SIG-M5 (cell line): ENCODE data around the gene SAMD4B.
A peak's percentile ranks its signal among the peaks of the same experiment; 100 is the strongest.

Experiments used
- DNase-seq: peaks from one replicate; lab custom pipeline; 2025; lab: John Stamatoyannopoulos, UW

The SAMD4B gene

GRCh38 chr19:39425744-39426143 is 83.5 kb downstream of the SAMD4B start:
- DNase-seq, result no peak

DNA sequence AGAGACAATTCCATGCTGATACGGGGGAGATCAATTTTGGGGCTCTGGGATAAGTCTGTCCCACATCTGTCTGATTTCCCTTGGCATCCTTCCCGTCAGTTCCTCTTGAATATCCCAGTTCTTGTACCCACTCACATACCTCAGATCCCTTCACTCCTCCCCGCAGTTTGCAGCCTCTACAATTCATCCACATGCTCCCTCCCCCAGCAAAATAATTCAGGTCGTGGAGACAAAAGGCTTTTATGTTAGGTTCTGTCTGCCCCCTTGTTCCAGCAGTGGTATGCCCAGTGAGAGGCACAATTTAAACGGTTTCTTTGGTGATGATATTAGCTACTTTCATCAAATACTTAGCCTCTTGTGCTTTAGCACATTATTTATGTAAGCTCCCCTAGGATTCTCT is 83.9 kb downstream of the SAMD4B start:
- DNase-seq, result no peak

- no peak for DNase-seq
These were observed 85.5 kb downstream of the SAMD4B start for GRCh38 chr19:39427707-39428106.

DNA sequence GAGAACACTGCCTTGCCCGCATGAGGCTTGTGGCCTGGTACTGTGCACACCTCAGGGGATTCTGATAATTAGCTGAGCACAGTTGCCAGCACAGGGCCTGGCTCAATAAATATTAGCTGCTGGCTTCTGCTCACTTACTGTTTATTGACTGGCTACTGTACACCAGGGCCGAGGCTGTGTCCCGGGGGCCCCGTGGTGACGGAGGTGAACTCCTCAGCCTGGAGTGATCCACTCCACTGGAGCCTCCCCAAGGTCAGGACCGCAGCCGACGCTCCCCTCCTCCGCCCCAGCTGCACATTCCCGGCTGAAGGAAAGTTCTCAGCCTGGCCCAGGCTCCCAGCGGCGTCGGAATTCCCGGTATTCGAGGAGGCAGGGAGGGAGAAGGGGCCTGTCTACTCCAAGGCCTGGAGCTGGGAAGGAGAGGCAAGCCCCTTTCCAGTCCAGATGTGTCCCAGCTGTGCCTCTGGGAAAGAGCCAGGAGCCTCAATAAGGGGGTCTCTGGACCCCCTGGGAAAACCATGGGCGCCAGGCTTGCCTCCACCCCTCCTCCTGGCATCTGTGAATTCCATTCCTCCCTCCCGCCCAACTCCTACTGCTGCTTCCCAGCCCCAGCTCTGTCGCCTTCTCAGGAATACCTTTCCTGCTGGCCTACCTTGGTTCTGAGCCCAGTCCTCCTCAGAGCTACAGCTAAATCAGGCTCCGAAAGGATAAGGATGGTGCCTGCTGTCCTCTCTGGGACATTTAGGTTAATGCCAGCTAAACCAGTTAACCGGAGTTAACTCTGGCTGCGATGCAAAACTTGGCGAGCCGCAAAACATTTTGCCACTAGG is 86.3 kb downstream of the SAMD4B start:
- DNase-seq, result no peak

DNA sequence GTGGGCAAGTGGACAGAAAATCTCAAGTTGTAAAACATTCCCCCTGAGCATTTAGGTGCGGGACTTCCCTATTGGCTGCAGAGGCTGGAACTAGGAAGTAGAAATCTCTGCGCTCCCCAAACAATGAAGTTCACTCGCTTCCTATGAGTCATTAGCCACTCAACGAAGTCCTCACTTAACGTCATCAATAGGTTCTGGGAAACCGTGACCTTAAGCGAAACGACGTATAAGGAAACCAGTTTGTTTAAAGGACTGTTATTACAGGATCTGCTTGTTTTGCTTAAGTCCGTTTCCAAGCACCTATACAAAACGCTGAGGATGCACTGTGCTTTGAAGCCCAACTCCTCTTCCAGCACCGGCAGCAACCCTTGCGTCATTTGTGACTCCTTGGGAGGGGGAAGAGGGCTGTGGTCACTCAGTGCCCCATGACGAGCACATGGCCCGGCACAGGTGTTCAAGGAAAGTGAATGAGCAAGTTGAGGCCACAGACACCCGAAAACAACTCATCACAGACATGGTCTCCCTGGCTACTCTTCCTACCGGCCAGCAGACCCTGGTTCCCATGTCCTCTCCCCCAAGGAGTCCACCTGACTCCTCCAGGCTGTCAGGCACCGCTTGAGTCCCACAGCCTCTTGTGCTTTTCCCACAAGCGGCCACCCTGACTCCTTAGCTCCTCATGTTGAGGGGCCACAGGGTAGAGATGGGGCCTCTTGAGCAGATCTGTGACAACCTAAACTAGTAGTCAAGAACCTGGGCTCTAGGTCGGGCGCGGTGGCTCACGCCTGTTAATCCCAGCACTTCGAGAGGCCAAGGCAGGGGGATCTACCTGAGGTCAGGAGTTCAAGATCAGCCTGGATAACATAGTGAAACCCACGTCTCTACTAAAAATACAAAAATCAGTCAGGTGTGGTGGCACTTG is 88.7 kb downstream of the SAMD4B start:
- DNase-seq, result peak; percentile 88

GRCh38 chr19:39432677-39433025 is 90.4 kb downstream of the SAMD4B start:
- no peak for DNase-seq

GRCh38 chr19:39433480-39434079 is 91.4 kb downstream of the SAMD4B start:
- no peak for DNase-seq

DNA sequence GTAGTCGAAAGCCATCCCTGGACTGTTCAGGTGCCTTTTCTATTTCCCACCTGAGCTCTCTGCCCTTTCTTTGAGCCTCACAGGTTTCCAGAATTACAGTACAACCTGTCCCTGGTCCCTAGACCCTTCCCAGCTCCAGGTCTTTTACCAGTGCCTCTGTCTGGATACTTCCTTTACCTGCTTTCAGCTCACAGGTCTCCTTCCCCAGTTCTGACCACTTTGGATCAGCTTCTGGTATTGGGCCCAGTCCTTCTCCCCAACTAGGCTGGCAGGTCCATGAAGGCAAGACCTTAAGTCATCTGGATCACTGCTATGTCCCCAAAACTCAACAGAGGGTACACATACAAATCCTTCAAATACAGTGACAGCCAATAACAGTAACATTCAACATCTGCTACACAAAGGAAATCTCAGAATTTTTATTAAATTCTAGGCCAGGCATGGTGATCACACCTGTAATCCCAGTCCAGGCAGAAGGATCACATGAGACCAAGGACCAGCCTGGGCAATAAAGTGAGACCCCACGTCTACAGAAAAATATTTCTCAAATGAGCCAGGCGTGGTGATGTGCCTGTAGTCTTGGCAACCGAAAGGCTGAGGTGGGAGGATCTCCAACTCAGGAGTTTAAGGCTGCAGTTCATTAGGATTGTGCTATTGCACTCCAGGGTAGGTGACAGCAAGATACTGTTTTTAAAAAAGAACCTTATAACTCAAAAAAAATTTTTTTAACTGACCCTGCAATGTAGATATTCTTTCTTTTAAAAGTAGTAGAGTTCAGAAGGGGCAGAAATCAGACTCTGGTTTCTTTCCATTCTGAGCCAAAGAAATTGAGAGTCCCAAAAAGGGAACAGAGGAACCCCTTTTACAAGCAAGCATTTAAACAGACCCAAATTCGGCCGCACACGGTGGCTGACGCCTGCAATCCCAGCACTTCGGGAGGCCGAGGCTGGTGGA is 92.2 kb downstream of the SAMD4B start:
- DNase-seq, result no peak
